ENCODE results near the gene GALNT7. TPM values are rescaled to one million over a fixed set of nuclear protein-coding genes. Genes with fewer than 3 reads are reported as not detected.

Gene GALNT7
- total RNA-seq, 1 donor from 2014 or later, result 24.7 TPM

GRCh38 chr4:173125216-173125812, 43.3 kb upstream of the GALNT7 start:
- no peak overlapping the region for H3K4me3 ChIP-seq (ENCODE audit: low read depth, low read length)
- no peaks in the 10 kb centered on the region for H3K36me3 ChIP-seq (ENCODE audit: control insufficient read depth, insufficient read depth, low read length)
- no peaks in the 10 kb centered on the region for H3K27me3 ChIP-seq (ENCODE audit: control insufficient read depth, insufficient read depth, low read length)
- DNase-seq (ENCODE audit: low read depth) (no peak), FAIRE-seq (no peak)
- no peak for TF ChIP-seq CTCF (IDR thresholded peaks at IDR 0.05; ENCODE audit: insufficient read depth, low read length, severe bottlenecking)

- no peak for TF ChIP-seq CTCF (IDR thresholded peaks at IDR 0.05; ENCODE audit: insufficient read depth, low read length, severe bottlenecking)
Observed at GRCh38 chr4:173128199-173128890, 40.3 kb upstream of the GALNT7 start.

GRCh38 chr4:173130687-173131086, 37.9 kb upstream of the GALNT7 start:
- no peaks in the 10 kb centered on the region for H3K36me3 ChIP-seq (ENCODE audit: control insufficient read depth, insufficient read depth, low read length)
- TF ChIP-seq CTCF (IDR thresholded peaks at IDR 0.05; ENCODE audit: insufficient read depth, low read length, severe bottlenecking), result no peak
- DNase-seq (ENCODE audit: low read depth) (no peak), FAIRE-seq (no peak)
- no peak overlapping the region for H3K4me3 ChIP-seq (ENCODE audit: low read depth, low read length)
- H3K27me3 ChIP-seq (ENCODE audit: control insufficient read depth, insufficient read depth, low read length), result no peaks in the 10 kb centered on the region

More at GRCh38 chr4:173128199-173128890, 40.3 kb upstream of the GALNT7 start:
- FAIRE-seq (no peak), DNase-seq (ENCODE audit: low read depth) (no peak)
- no peaks in the 10 kb centered on the region for H3K27me3 ChIP-seq (ENCODE audit: control insufficient read depth, insufficient read depth, low read length)
- no peak overlapping the region for H3K4me3 ChIP-seq (ENCODE audit: low read depth, low read length)
- no peaks in the 10 kb centered on the region for H3K36me3 ChIP-seq (ENCODE audit: control insufficient read depth, insufficient read depth, low read length)

- Histone ChIP-seq H3K36me3 (ENCODE audit: control insufficient read depth, insufficient read depth, low read length) (no peaks in the 10 kb centered on the region), H3K27me3 (ENCODE audit: control insufficient read depth, insufficient read depth, low read length) (no peaks in the 10 kb centered on the region), H3K4me3 (ENCODE audit: low read depth, low read length) (no peak overlapping the region)
- no peak for FAIRE-seq
- TF ChIP-seq CTCF (IDR thresholded peaks at IDR 0.05; ENCODE audit: insufficient read depth, low read length, severe bottlenecking), result no peak
- no peak for DNase-seq (ENCODE audit: low read depth)
Observed at GRCh38 chr4:173134426-173134825, 34.2 kb upstream of the GALNT7 start.

- DNase-seq (ENCODE audit: low read depth), result peak; percentile 61
- H3K27me3 ChIP-seq (ENCODE audit: control insufficient read depth, insufficient read depth, low read length), result no peaks in the 10 kb centered on the region
- no peaks in the 10 kb centered on the region for H3K36me3 ChIP-seq (ENCODE audit: control insufficient read depth, insufficient read depth, low read length)
- FAIRE-seq, result no peak
- no peak overlapping the region for H3K4me3 ChIP-seq (ENCODE audit: low read depth, low read length)
- TF ChIP-seq CTCF (IDR thresholded peaks at IDR 0.05; ENCODE audit: insufficient read depth, low read length, severe bottlenecking), result no peak
Observed at GRCh38 chr4:173135241-173135847, 33.3 kb upstream of the GALNT7 start.

All from bronchial epithelial cell (primary cell).